Ureter (tissue), 1 donor: Measurements from ENCODE around the gene UBE2E3. TPM values are rescaled to one million over a fixed set of nuclear protein-coding genes. Genes with fewer than 3 reads are reported as not detected.
"Not testable (repeated sequence)": the region's sequence is repeated elsewhere in the genome, so short reads cannot be mapped to it uniquely, and the experiment has no call there.

Experiments
- DNase-seq: peaks from one replicate; pipeline ENCODE4 v3.0.0-alpha.2; 2020; ENCODE audit warnings: low spot score
- total RNA-seq: library from RNA; stranded (reverse); gene quantifications from one replicate; pipeline ENCODE4 v1.2.4, GENCODE V29; 2023
- donor health status: DM: yes; HTN: yes; CAD: no.

UBE2E3 gene
- total RNA-seq, result 91.4 TPM

DNA sequence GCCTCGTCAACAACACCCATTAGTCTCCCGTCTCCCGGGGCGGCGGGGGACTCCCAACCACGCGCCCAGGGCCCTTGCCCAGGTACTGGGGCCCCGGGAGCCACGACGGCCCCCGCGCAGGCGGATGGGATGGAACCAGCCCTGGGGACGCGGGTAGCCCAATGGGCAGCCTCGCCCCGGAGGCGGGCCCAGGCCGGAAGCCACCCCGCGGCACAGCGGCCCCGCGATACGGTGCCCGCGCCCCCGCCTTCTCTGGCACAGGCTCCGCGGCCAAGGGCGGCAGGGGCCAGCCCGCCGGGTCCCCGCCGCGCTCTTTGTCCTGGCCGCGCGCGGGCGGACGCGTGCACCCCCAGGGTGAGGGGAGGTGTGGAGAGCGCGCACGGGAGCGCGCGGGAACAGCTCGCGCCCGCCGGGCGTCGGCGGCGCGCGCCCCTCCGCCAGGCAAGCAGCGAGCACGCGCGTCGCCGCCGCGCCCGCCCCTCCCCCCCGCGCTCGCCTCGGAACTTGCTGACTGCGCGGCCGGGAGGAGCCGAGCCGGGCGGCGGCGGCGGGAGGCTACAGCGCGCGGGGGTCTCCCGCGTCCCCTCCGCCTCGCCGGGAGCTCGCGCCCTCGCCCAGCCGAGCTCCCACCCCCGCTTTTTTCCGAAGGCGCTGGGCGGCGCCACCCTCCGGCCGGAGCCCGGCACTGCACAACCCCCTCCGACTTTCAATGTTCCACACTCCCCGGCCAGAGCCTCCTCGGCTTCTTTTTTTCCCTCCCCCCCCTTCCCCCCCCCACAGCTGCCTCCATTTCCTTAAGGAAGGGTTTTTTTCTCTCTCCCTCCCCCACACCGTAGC is at the start of gene UBE2E3:
Gene UBE2E3, plus strand, starts transcription at position 500 of the 837 bp plus-strand sequence. CDS start 1,438 bp downstream, outside the sequence.
- DNase-seq, result peak; percentile 85

DNA sequence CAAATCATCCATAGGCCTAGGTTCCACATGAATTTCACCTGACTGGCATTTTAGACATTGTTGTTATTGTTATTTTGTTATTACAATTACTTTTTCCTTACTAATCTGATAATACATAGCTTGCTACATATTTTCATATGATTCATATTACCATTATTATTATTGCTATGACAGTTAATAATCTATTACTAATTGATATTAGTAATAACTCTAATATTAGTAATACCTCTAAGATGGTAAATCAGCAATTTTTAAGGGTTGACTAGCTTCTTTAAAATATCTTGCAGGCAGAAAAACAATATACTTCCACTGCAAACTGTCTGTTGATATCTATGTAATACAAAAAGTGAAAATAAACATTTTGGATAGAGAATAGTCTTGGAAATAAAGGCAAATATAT is 48.6 kb upstream of the UBE2E3 start:
- no peak for DNase-seq

DNA sequence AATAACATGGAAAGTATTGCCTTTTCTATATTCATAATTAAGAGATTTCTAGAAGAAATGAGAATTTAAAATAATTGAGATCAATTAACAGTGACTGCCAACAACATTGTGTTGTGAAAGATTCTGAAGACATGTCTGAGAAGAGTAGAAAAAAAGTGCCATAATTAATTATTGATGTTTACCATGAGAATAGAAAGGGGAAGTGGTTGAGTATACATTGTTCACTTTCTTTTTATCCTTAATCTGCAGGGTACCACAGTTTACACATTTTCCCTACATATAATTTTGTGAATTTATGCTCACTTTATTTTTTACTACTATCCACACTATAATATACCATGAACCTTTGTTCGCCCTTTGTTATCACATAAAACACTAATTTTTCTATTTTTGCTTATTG is 47.1 kb upstream of the UBE2E3 start:
- no peak for DNase-seq

DNA sequence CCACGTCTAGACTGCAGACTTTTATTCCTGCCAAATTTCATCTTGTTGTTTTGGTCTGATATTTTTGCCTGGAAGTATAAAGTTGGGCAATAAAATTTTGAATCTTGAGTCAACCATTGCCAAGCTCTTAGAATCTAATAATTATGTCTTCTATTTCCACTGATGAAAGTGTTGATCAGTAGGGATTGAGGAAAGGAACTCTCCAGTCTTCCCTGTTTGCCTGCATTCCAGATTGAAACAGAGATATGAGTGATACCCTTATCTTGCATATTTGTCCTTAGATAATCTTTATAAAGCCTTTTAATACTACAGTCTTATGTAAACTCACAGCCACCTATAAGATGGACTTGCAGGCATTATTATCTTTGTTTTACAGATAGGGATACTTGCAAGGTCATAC is 45.5 kb upstream of the UBE2E3 start:
- DNase-seq, result no peak

DNA sequence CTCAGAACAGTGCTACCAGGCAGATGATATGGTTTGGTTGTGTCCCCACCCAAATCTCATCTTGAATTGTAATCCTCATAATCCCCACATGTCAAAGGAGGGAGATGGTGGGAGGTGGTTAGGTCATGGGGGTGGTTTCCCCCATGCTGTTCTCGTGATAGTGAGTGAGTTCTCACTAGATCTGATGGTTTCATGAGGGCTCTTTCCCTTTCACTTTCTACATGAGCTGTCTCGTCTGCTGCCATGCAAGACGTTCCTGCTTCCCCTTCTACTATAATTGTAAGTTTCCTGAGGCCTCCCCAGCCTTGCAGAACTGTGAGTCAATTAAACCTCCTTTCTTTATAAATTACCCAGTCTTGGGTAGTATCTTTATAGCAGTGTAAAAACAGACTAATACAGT is 42.9 kb upstream of the UBE2E3 start:
- DNase-seq, result not testable (repeated sequence)

DNA sequence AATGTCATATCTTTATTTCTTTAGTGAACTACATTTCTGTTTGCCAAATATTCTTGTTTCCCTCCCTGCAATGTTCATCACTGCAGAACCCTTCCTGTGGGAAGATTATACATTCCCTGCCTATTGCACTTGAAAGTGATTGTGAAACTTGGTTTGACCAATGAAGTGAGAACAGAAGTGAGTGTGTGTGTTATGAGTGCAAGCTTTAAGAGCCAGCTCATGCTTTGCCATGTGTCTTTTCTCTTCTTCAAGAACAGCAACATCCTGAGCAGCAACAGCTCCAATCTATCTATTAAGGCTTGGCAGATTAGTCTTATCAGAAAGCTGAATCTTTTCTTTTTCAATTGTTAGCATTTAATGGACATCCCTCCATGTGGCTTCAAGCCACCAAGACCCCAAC is 42.0 kb upstream of the UBE2E3 start:
- no peak for DNase-seq

DNA sequence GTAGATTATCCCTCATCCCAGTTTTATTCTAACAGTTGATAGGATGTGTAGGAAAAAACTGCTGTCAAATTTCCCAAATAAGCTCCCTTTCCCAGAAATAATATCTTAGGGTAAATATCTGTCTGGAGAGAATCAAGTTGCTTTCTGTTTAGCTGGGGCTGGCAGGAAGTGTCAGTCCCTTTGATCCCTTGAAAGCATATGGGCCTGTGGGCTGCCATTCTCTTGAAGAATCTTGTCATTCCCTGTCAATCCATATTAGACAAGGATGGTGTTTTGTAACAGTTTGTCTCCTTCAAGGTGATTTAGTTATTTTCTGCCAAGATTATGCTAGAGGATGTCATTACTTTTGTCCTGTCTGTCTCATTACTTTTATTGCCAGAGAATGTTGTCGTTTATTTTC is 37.1 kb upstream of the UBE2E3 start:
- no peak for DNase-seq

DNA sequence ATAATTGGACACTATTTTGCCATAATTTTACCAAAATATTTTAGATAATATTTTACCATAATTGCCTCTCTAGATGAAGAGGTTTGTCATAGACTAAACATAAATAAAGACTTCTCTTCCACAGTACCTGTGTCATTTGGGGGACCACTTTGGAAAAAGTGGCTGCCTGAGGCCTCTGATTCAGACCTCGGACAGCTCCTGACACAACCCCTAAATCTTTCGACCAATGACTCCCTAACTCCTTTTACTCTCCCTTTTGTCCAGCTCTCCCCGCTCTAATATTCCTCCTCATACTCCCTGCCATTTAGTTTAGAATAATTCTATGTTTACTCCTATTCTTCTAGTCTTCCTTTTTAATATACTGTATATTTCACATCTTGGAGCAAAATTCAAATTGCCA is 36.0 kb upstream of the UBE2E3 start:
- DNase-seq, result no peak

DNA sequence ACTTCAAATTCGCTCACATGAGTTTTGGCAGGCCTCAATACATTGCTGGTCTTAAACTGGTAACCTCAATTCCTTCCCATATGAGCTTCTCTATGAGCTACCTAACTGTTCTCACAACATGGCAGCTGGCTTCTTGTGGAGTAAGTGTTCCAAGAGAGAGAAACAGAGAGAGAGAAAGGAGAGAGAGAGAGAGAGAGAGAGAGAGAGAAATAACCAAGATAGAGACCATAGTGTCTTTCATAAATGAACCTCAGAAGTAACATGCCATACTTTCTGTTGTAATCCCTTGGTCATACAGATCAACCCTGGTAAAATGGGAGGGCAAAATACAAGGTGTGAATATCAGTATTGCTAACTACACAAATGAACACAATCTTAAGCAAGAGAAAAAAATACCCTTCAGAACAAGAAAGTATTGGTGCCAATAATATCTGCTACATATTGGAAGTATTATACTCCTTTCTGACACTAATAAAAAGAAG is 33.2 kb upstream of the UBE2E3 start:
- DNase-seq, result no peak

DNA sequence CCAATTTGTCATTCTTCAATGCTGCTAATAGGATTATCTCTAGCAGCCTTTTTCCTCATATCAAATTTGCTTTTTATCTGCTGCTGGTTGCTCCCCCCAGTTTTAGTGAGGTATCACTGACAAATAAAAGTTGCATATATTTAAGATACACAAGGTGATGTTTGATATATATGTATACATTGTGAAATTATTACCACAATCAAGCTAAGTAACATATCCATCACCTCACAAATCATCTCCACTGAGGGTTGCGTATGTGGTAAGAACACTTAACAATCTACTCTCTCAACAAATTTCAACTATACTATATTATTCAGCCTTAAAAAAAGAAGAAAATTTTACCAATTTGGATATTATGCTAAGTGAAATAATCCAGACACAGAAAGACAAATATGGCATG is 30.5 kb upstream of the UBE2E3 start:
- no peak for DNase-seq

DNA sequence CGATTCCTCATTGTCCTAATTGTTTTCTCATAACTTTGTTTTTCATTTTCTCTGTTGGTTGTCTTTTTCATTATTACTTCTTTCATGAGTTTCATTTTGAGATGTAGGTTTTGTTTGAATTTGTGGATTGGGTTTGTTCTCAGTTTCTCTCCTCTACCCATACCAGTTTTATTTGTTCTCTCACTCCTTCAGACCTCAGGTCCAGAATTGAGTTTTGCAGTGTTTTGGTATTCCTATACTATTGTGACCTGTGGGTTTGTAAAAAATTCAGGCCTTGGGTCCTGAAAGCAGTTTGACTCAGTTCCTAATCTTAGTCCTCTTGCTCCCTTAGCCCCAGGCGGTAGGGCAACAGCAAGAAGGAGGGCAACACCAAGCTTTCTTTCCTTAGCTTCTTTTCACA is 28.3 kb upstream of the UBE2E3 start:
- no peak for DNase-seq

DNA sequence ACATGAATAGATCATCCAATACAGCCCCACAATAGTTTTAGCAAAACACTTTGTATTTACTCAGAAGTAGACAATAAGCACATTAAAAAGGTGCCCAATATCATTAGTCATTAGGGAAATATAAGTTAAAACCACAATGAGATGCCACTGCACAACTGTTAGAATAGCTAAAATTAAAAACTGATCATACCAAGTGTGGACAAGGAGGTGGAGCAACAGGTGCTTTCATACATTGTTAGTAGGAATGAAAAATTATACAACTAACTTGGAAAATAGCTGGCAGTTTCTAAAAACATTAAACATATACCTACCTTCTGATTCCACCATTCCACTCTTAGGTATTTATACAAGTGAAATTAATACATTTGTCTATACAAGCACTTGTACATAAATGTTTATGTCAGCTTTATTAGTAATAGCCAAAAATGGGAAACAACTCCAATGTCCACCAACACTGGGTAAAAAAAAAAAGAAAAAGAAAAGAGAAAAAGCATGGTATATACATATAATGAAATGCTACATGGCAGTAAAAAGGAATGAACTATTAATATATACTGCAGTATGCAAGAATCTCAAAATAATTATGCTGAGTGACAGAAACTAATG is 27.6 kb upstream of the UBE2E3 start:
- no peak for DNase-seq

DNA sequence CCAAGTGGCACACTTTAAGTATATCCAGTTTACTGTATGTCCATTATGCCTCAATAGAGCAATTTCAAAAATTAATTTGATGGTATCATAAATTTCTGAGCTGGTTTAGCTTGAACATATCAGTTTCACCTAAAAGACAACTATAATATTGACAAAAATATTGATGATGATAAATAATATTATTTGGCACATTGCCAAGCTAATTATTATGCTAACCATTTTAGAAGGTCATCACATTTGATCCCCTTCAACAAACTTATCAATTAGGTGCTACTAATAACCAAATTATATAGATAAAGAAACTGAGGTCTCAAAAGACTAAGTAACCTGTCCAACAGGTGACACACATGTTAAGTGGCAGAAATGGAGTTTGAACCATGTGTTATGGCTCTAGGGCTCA is 26.9 kb upstream of the UBE2E3 start:
- no peak for DNase-seq

DNA sequence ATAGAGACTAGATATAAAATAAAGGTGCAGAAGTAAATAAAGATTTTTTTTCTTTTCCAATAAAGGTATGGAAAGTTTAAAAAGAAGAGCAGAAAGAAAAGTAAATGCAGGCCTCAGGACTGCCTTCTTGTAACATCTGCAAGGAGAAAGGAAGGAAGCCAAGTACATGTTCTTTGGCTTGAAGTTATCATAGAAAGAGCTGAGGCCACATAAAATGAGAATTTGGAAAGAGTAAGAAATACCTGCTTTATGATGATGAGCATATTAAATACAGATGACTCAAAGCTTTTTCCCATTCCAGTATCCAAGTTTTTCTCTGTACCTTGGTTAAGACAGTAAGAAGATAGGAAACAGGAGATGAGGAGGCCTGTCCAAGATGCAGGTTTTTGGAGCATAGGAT is 25.3 kb upstream of the UBE2E3 start:
- no peak for DNase-seq

DNA sequence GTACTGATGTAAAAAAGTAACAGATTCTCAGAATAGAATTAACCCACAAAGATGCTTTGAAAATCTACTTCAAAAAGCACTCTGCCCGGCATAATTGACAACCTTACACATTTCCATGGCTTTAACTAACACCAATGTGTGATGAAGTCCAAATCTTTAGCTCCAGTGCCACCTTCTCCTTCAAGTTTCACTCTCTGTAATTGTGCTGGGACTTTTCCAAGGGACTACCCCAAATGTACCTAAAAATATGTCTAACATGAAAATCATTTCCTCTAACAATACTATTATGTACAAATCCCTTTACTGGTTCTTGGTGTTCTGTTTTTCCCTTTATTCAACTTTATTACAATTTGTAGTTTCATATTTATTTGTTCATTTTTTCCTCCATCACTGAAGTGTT is 20.6 kb upstream of the UBE2E3 start:
- no peak for DNase-seq

DNA sequence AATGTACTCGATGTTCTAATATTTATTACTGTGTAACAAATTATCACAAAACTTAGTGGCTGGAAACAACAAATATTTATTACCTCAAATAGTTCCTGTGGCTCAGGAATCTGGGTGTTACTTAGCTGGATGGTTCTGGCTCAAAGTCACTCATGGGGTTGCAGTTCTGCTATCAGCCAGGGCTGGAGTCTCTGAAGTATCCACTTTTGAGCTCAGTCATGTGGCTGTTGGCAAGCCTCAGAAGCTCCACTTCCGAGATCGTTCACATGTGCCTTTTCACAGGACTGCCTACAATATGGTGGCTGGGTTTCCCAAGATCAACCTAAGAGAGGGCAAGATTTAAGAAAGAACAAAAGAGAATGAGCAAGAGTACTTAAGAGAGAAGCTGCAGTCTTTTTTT is 19.4 kb upstream of the UBE2E3 start:
- no peak for DNase-seq

DNA sequence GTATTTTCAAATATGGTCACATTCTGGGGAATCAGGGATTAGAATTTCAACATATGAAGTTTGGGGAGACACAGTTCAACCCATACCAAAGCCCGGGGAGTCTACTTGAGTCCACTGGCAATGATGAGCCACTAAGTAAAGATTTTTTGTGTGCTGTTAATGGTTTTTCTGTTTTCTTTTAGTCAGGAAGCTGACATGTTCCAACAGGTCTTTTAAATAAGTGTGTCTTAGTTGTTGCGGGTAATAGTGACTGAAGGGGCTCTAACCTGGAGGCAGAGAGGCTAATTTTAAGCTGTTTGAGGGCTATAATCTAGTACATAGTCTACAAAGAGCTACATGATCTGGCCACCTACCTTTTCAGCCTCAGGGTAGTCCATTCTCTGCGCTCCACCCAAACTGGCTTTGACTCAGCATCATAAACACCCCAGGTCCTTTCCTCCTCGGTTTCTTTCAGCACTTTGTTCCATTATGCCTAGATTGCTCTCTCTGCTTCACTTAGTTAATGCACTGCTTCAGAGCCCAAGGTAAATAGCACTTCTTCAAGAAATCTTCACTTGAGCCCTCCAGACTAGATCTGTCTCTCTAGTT is 17.6 kb upstream of the UBE2E3 start:
- no peak for DNase-seq

DNA sequence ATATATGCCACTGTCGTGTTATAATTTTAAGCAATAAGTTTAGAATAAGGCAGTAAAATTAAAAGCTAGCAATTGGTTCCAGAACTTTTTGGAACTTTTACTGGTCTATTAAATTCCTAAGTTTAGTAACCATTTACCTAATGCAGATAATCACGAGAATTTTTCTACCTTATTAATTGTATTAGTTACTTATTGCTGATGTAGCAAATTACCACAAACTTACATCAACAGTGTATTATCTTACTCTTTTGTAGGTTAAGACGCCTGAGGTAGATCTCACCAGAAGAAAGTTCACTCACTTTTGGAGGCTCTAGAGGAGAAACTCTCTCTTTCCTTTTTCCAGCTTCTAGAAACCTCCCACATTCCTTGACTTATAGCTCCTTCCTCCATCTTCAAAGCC is 14.0 kb upstream of the UBE2E3 start:
- DNase-seq, result no peak

DNA sequence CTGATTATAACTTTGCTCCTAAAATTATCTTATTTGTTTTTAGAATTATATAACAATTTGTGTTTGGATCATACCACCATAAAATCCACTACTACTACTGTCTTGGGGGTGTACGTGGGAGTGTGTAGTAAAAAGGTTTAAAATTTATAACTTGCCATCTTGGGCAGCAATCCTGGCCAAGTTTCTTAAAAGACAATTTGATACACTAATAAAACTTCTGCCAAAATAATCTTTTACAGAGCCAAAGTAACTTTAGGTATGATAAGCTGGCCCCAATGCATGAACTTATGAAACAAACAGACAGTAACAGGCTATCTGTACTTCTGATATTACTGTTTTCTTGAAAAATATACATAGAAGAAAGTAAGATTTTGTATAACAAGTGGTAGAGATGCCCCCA is 11.3 kb upstream of the UBE2E3 start:
- DNase-seq, result no peak

DNA sequence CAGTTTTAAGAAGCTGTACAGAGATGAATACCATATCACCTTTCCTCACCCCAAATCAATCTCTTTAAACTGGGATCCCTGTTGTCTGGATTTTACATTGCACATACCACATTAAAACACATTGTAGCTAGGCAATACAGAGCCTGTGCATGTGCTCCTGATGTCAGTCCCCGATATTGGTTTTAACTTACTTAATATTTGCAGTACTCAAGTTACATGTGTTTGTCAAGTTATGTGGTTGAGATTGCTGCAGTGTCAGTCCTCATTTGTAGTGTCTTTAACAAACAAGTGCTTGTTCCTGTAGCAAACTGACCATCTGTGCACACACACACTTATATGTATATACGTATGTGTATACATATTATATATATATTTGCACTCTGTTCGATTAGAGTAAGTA is 10.4 kb upstream of the UBE2E3 start:
- DNase-seq, result no peak

DNA sequence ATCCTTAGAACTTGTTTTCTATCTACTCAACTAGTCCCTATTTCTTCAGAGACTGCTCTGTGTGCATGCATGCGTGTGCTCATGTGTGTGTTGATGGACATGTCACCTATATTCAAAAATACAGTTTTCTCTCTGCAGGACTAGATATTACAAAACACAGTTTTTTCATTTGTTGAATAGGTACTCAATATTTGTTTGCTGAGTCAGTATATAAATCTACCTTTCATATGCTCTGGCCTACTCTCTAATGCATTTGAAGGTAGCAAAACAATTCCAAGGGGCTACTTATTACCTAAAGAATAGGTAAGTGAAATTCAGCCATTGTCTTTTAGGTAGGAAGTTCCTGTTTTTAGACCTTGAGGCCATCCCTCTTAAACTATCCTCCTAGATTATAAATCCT is 8.6 kb upstream of the UBE2E3 start:
- no peak for DNase-seq

DNA sequence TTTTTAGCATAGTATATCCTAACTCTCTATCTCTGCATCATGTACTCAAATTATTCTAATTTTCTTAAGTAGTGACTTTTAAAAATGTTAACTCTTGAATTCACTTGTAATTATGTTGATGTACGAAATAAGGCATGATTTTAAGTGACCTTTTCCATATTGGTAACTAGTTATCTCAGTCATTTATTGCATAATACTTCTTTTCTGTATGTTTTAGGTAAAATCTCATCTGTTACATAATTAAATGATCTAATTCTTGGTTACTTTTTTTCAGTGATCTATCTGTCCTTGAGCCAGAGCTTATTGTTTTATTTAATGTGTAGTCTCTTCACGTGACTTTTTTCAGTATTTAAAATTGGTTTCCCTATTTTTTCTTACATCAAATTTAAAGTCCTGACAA is 4.8 kb upstream of the UBE2E3 start:
- no peak for DNase-seq
